Epithelial cell of proximal tubule (primary cell): ENCODE results near the gene KDM4B. TPM values are rescaled to one million over a fixed set of nuclear protein-coding genes. Genes with fewer than 3 reads are reported as not detected.

Experiments used
- DNase-seq: peaks from one replicate; pipeline ENCODE4 v3.0.0-alpha.2; 2011; ENCODE audit warnings: low read depth
- H3K4me3 ChIP-seq: 2 replicates; pipeline ENCODE4 v1.5.1; 2011; ENCODE audit warnings: low read depth, mild to moderate bottlenecking, low read length
- CTCF ChIP-seq: conservative IDR thresholded peaks from 2 replicates; pipeline ENCODE4 v1.5.1; 2012; ENCODE audit warnings: low read depth, mild to moderate bottlenecking, low read length
- total RNA-seq: library from RNA; depleted of rRNA; stranded (reverse); fragments of >200 nt; gene quantifications from 2 replicates; pipeline ENCODE4 v1.2.3, GENCODE V29; 2015

Gene KDM4B
- total RNA-seq, 1 donor from 2014 or later, result 20.5 TPM

DNA sequence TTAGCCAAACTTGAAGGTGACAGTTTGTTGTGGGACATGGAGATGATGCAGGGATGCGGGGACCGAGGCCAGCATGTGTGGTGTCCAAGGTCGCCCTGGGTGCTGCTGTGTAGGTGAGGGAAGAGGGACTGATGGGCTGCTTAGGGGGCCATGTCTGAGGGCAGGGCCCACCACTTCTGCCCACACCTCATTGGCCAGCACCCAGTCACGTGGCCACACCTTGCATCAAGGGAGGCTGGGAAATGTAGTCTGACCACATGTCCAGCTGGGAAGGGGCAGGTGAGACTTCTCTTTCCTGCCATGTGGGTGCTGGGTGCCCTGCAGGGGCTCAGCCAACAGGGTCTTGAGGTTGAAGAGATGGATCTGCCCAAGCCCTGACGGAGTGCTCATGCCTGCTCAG lies 88.9 kb downstream of the KDM4B start:
- DNase-seq, result no peak
- TF ChIP-seq CTCF, result no peak
- H3K4me3 ChIP-seq, result no peak overlapping the region

DNA sequence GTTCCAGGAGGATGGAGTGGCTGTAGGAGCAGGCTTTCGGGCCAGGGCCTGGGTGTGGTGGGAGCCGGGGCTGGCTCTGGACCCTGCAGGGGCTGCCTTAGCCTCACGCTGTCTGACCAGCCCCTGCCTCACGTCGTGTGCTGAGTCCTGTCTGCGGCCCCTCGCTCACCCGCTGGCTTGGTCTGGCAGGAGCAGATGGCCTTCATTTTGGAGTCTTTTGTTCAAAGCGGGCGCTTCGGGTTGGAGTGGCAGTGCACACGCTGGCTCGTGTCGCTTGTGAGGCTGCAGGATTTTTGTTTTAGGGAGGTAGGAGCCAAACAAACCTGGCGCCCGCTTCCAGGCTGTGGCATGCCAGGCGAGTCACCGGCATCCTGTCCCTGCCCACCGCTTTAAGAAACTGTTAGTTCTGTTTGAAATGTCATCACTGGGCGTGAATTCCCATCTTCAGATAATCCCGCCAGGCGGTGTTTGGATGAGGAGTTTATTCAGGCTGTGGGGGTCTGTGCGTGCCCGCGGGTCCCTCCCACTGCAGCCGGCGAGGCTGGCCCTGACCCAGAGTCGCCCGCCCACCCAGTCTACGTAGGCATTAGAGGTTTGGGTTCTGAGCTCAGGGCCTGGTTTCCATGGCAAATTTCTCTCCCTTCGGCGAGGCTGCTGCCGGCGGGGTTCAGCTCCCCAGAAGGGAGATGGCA lies 89.8 kb downstream of the KDM4B start:
- TF ChIP-seq CTCF, result no peak
- no peak for DNase-seq
- H3K4me3 ChIP-seq, result no peak overlapping the region

DNA sequence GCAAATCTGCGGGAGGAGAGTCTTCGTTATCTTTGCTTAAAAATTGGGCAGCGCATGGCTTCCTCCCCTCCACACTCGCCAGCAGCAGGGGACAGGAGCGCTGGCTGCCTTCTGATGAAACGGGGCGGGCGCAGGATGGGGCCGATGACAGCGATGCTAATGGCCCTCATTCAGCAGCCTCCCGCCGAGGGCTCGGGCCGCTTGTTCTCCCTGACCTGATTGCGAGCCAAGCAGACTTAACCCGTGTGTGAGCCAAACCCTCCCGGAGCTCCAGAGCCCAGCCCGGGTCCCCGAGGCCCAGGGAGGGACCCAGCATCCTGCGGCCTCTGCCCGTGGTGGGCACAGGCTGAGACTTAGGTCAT lies 90.3 kb downstream of the KDM4B start:
- H3K4me3 ChIP-seq, result no peak overlapping the region
- no peak for TF ChIP-seq CTCF
- no peak for DNase-seq

GRCh38 chr19:5059793-5060192 lies 90.9 kb downstream of the KDM4B start:
- no peak for TF ChIP-seq CTCF
- no peak for DNase-seq
- H3K4me3 ChIP-seq, result no peak overlapping the region

DNA sequence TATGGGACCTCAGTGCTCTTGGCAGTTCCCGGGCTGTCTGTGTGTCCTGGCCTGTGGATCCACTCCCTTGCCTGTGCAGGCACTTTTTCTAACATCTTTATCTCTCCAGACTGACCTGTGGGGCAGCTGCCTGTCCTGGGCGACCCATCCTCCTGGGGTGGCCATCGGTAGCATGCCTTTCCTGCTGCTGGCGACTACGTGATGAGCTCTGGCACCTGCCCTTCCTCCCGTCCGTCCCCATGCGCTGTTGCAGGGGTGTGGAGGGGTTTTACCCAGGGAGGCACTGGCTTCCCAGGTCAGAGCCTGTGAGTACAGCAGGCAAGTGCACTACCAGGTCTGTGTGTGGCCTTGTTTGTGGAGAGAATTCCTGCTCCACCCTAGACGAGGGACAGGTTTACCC lies 93.3 kb downstream of the KDM4B start:
- no peak for TF ChIP-seq CTCF
- no peak for DNase-seq

DNA sequence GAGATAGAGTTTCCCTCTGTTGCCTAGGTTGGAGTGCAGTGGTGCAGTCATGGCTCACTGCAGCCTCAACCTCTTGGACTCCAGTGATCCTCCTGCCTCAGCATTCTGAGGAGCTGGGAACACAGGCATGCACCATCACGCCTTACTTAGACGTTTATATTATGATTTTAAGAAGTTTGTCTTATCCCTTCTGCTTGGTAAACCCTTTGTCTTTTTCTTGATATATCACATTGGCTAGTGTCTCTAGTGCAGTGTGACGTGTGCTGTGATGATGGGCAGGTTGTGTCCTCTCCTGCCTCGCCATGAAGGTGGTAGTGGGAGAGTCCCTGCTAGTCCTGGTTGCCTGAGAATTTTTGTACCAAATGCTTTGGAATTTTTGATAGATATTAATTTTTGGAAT lies 93.9 kb downstream of the KDM4B start:
- no peak for TF ChIP-seq CTCF
- DNase-seq, result no peak
- H3K4me3 ChIP-seq, result no peak overlapping the region

More for the DNA sequence above, 93.3 kb downstream of the KDM4B start:
- no peak overlapping the region for H3K4me3 ChIP-seq
